SK-N-MC (cell line): ENCODE results near the gene DEGS2.

Experiments
- DNase-seq: peaks from one replicate; pipeline ENCODE4 v3.0.0-alpha.2; 2011; ENCODE audit warnings: low read depth, low spot score
- H3K27ac ChIP-seq: fragments of 200-600 bp; sonication (generic); 2 replicates; pipeline ENCODE4 v1.5.1; 2016; ENCODE audit warnings: mixed run types
- H3K36me3 ChIP-seq: fragments of 200-600 bp; sonication (generic); 2 replicates; pipeline ENCODE4 v1.6.1; 2017; ENCODE audit warnings: antibody characterized with exemption, low read length, mixed read lengths; ENCODE audit not compliant: insufficient read depth
- H3K4me3 ChIP-seq: fragments of 200-600 bp; sonication (generic); 2 replicates; pipeline ENCODE4 v1.5.1; 2016
- H3K9ac ChIP-seq: fragments of 200-600 bp; sonication (generic); 2 replicates; pipeline ENCODE4 v1.8.0; 2017; ENCODE audit warnings: mixed run types, mixed read lengths; ENCODE audit not compliant: insufficient read length
- H3K9me3 ChIP-seq: fragments of 200-600 bp; sonication (generic); 2 replicates; pipeline ENCODE4 v1.6.1; 2017; ENCODE audit warnings: low read depth, mild to moderate bottlenecking, antibody characterized with exemption, low read length, moderate library complexity, mixed read lengths
- EZH2 ChIP-seq: fragments of 200-600 bp; sonication (generic); IDR thresholded peaks from one replicate; pipeline ENCODE4 v1.6.1; 2017; ENCODE audit warnings: antibody characterized with exemption
- FOXP2 ChIP-seq: optimal IDR thresholded peaks from 2 replicates; pipeline ENCODE3; 2011; ENCODE audit warnings: mild to moderate bottlenecking, moderate library complexity; ENCODE audit not compliant: insufficient read depth; ENCODE audit errors: extremely low read length, control extremely low read depth
- POLR2AphosphoS5 ChIP-seq: IDR thresholded peaks from 2 replicates; pipeline ENCODE4 v1.6.1; 2012; ENCODE audit warnings: mild to moderate bottlenecking, low read depth, low read length, borderline replicate concordance

The DEGS2 gene

GRCh38 chr14:100104006-100104352 lies 55.5 kb downstream of the DEGS2 start:
- no peak for DNase-seq
- H3K4me3 ChIP-seq = peak overlapping the region; percentile 31; the same call in 1 of the 2 replicates
- H3K9me3 ChIP-seq = no peaks in the 10 kb centered on the region
- H3K36me3 ChIP-seq = peaks cover 4% of the 10 kb centered on the region; the same call in 1 of the 2 replicates
- H3K27ac ChIP-seq = peak overlapping the region; percentile 77
- no peak overlapping the region for H3K9ac ChIP-seq
- TF ChIP-seq FOXP2 (no peak), POLR2AphosphoS5 (no peak), EZH2 (no peak)

DNA sequence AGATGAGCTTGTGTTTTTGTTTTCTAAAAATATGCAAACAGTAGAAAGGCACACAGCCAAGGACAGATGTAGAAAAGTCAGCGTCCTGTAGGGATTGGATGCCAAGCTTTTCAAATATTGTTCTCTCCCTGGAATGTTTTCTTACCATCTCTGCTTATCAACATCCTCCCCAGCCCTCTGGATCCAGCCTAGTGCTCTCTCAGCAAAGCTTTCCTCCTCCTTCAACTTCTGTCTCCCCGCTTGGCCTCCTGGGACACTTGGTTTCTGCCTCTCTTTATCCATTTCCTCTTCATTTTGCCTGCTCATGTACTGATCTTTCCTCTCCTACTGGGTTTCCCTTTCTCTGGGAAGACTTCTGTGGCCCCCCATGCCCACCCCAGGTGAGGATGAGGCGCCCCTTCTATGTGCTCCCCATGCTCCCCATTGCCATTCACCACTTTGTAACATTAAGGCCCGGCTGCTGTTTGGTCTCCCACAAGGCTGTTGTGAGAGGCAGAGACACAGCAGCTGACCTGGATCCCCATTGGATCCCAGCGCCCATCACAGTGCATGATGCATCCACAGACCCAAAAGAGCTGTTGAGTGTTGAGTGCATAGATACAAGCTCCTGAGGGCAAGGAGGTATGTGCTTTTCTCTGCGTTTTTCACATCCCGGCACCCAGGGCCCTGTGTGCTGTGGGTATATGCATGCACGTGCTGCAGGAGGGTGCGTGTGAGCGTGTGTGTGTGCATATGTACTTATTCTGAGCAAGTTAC lies 56.0 kb downstream of the DEGS2 start:
- H3K27ac ChIP-seq = no peak overlapping the region
- DNase-seq = no peak
- TF ChIP-seq EZH2 = no peak
- TF ChIP-seq POLR2AphosphoS5 = no peak
- no peak for TF ChIP-seq FOXP2

DNA sequence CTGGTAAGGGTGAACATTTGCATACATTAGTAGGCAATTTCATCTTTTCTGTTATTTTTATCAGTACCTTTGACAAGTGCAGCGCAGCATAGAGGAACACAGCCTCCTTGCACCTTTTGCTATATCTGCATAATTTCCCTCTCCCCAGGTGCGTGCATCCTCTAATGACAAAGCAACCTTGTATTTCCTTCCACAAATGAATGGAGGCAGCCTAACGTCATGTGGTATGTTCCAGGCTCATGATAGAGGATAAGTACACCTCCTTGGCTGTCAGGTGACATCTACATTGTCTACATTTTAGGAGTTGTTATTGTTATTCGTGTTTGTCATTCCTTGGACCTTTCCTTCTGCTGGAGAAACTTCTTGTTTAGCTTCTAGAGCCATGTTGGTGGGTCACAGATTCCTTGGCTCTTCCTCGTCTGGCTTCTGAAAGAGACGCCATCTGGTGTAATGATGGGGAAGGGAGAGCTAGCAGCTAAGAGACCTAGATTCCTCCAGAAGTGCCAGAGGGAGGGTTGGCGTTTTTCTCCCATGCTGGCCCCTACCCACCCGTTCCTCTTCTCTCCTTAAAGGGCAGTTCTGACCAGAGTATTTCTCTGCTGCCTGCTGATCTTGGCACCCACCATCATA lies 57.2 kb downstream of the DEGS2 start:
- TF ChIP-seq FOXP2 (no peak), EZH2 (no peak), POLR2AphosphoS5 (no peak)
- H3K9me3 ChIP-seq = no peaks in the 10 kb centered on the region
- no peak overlapping the region for H3K27ac ChIP-seq
- no peak for DNase-seq
- H3K36me3 ChIP-seq = peaks cover 16% of the 10 kb centered on the region
- no peak overlapping the region for H3K4me3 ChIP-seq
- no peak overlapping the region for H3K9ac ChIP-seq

More for the DNA sequence above, 56.0 kb downstream of the DEGS2 start:
- H3K9me3 ChIP-seq = no peaks in the 10 kb centered on the region
- H3K36me3 ChIP-seq = peaks cover 9% of the 10 kb centered on the region
- H3K4me3 ChIP-seq = no peak overlapping the region
- H3K9ac ChIP-seq = no peak overlapping the region

DNA sequence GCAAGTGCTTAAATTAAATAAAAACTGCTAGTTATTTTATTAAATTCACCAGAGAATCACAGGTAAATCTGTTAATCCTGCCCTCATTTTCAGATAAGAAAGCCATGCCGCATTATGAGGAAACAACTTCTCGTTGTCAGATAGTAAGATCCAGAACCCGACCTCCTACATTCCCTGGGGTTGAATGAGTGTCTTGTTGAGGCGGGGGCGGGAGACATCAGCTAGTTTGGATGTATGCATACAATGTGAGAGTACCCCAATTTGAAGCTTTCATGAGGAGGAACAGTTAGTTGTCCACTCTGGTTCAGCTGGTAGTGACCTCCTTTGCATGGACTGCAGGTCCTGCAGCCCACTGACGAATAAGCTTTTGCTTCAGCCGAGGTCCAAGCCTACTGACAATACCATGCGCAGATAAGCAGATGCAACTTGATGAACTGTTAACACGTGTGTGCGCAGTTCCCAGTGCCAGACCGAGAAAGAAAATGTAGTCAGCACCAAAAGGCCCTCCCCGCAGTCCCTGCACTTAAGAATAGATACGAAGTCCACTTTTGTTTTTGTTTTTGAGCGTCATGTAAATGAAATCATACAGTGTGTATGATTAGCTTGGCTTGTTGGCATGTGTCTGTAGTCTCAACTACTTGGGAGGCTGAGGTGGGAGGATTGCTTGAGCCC lies 59.3 kb downstream of the DEGS2 start:
- no peak for DNase-seq
- H3K4me3 ChIP-seq = no peak overlapping the region
- no peaks in the 10 kb centered on the region for H3K9me3 ChIP-seq
- H3K9ac ChIP-seq = no peak overlapping the region
- TF ChIP-seq EZH2 (no peak), POLR2AphosphoS5 (no peak), FOXP2 (no peak)
- H3K27ac ChIP-seq = no peak overlapping the region
- peaks cover 16% of the 10 kb centered on the region for H3K36me3 ChIP-seq

- no peak for DNase-seq
- H3K36me3 ChIP-seq = peaks cover 16% of the 10 kb centered on the region
- no peak overlapping the region for H3K27ac ChIP-seq
- no peaks in the 10 kb centered on the region for H3K9me3 ChIP-seq
- no peak for TF ChIP-seq POLR2AphosphoS5
- no peak for TF ChIP-seq FOXP2
- TF ChIP-seq EZH2 = no peak
- H3K9ac ChIP-seq = no peak overlapping the region
- no peak overlapping the region for H3K4me3 ChIP-seq
Observed at GRCh38 chr14:100098171-100098570, 61.3 kb downstream of the DEGS2 start.

GRCh38 chr14:100096656-100097055 lies 62.8 kb downstream of the DEGS2 start:
- Histone ChIP-seq H3K36me3 (peaks cover 16% of the 10 kb centered on the region), H3K4me3 (no peak overlapping the region), H3K9ac (no peak overlapping the region), H3K9me3 (no peaks in the 10 kb centered on the region), H3K27ac (no peak overlapping the region)
- DNase-seq = no peak
- TF ChIP-seq POLR2AphosphoS5 (no peak), FOXP2 (no peak), EZH2 (no peak)
